NCI-H1436 (cell line): ENCODE results near the gene TSC22D3.
A peak's percentile ranks its signal among the peaks of the same experiment; 100 is the strongest.

Experiments used
- DNase-seq: peaks from one replicate; lab custom pipeline; 2025; lab: John Stamatoyannopoulos, UW

The TSC22D3 gene

GRCh38 chrX:107730991-107731766, 44.4 kb downstream of the TSC22D3 start:
- DNase-seq, result no peak

DNA sequence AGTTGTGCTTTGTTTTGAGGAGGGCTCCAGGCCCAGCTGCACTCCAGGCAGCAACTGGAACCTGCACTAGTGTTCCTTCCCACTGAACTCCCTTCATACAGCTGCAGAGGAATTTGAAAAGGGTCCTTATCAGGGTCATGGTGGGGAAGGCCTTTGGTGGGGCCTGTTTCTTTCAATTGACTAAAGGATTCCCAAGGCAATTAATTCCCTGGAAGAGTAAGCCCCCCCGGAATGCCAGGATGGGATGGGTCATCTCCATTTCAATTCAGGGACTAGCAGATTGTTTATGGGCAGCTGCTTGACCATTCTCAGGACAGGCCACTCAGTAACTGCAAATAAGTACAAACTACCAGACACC, 45.3 kb downstream of the TSC22D3 start:
- no peak for DNase-seq

GRCh38 chrX:107729558-107730297, 45.9 kb downstream of the TSC22D3 start:
- DNase-seq, result no peak

DNA sequence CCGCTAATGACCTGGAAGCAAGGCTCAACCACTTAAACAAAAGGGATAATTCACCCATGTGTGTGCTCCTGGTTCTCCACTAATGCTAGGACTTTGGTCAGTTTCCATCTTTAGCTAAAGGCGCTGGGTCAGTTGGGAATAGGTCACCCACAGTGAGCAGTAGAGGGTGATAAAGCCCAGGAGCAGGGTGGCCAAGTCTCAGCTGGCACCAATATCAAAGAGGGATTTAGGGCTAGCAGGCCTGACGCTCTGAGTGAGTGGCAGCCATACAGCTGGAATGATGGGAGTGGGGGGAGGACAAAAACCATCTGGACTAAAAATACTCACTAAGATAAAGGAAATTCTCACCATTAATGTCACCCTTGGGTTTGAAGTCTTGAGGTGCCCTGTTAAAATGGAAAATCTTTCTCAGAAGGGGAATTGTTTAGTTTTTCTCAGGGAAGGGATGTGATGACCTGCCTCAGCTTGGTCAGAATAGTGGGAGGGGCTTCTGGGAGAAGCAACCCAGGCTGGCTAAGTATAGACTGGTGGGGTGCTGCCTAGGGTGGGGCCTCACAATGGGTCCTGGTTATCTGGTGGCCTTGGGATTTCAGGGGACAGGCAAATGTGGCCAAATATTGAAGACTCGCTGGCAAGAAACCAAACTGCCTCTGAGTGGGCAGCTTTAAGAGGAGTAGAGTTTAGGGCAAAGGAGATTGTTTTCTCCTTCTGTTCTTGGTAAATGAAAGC, 47.1 kb downstream of the TSC22D3 start:
- DNase-seq, result no peak

DNA sequence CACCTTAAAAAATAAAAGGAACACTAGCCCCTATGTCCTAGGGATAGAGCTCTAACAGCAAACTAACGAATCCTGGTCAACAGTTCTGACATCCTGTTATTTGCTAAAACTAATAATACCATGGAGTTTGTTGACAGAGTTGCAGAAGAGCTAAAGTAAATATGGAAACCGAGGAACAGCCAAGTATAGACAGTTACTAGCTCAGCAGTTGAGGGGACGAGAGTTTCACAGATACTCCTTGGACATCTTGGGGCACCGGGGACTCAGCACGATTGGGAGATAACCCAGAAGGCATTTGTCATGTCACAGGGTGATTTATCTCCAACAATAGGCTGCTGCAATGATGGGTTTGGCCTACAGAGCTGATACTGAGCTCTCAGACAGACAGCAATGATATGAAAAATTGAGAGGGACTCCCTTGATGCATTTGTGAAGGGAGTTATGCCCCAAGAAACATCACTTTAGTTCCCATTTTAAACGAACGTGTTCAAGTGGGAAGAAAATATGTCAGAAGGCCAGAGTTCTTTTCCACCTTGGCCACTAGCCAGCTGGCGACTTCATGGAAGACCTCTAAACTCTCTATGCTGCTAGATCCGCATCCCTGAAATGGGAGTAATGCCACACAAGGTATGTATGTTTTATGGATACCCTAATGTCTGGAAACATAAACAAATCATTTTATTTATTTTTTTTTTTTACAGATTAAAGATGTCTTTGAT, 48.6 kb downstream of the TSC22D3 start:
- no peak for DNase-seq

DNA sequence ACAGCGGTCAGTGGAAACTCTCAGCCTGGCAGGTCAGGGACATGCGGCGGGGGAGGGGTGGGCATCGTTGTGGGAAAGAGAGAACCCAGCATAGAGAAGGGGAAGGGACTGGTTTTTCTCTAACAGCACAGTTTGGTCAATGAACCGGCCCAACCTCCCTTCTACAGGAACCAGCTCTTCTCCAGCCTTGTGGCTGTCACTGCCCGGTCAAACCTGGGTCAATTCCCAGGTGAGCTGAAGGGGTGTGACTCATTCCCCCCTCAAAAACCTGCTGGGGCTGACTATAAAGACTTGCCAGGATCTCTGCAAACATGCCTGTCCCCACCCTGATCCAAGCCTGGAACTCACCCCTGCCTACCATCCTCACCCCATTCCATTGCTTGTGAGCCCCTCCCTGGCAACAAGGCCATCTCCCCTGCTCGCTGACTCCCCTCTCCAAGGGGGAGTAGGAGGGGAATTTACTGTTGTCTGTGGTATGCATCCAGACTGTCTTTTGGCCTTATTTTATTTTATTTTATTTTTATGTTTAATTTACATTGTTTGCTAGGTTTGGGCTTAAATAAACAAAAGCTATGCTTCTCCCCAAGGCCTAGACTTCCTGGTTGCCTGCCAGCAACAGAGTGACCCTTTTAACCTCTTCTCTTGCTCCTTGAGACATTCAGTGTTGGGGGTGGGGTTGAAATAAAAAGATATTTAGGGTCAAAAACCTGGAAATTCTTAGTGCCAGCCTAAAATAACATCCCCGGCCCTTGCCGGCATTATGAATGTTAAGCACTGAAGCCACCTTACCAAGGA, 49.6 kb downstream of the TSC22D3 start:
- no peak for DNase-seq

- no peak for DNase-seq
Observed at GRCh38 chrX:107724653-107725052, 50.9 kb downstream of the TSC22D3 start.

DNA sequence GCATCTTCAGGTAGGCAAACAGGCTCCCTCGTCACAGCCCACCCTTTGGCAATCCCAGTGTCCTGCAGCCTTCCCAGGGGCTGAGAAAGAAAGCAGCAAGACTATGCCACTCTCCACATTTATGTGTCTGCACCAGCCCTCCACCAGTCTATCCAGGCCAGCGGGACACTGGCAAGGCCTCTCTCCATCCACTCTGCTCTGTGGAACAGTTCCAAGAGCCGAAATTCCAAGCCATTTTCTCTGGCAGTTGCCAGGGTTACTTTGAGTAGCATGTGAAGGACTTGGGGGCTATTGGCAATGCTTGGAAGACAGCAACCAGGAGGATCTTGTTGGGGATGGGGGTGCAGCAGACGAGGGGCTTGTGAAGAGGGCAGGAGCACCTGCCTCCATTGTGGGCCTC, 52.1 kb downstream of the TSC22D3 start:
- DNase-seq, result no peak

DNA sequence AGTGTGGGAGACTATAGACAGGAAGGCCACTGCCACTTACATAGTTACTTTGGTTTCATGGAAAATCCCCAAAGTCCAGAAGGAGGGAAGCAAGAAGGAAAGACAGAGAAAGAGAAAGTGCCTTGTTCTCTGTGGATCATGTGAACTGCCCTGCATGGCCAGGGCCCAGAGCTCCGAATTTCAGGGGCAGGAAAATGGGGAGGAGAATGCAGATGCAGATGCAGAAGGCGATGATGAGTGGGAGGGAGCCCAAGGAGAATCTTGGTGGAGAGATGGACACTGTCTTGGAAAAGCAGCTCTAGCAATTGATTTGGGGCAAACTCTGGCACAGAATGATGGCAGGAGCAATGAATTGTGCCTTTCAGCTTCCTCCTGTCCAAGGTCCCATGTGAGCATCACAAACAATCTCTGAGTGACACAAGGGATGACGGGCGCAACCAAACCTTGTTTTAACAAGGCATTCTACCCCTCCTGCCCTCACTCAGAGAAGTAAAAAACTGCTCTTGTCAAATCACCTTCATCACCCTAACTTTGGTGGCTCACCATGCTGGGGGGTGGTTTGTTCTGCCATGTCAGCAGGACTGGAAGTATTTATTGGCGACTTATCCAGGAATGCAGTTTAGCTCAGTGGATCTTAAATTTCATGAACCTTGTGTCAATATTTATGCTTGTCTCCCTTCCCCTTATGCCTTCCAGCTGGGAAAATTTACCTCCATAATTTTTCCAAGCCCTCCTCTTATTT, 53.5 kb downstream of the TSC22D3 start:
- DNase-seq, result no peak

GRCh38 chrX:107721318-107721717, 54.3 kb downstream of the TSC22D3 start:
- DNase-seq, result no peak

GRCh38 chrX:107718156-107718621, 57.4 kb downstream of the TSC22D3 start:
- peak; percentile 82 for DNase-seq

DNA sequence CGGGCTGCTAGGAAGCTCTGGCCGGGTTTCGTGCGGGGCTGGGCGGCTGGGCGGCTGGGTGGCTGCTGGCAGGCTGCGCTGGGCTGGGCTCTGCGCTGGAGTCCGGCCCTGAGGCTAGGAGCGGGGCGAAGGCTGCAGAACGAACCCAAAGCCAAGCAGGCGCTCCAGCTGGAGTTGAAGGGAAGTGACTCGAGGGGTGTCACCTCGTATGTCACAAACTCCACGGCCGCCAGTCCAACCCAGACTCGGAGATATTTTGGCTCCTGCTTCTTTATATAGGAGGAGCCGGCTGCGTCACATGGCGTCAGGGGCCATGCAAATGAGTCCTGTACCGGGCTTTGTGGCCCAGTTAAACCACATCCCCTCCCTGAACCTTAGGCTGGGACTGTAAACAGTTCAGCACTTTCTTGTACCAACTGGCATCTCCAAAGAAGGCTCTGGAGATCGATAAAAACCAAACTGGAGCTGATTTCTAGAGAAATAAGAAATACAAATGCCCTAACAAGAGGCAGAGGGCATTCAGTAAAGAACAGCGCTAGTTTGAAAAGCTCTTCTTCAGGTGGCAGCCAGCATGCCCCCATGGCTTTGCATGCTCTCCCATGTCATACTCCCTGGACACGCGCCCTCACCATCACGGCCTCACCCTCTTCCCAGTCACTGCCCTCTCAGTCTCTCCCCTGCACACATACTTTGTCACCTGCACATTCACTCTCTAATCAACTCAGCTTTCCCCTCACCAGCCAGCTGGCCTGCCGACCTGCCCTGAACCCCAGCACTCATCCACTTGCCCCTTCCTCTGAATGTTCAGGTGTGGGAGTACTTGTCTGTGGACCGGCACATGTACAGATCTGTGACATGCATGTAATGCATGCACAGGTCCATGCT, 58.5 kb downstream of the TSC22D3 start:
- DNase-seq, result peak; percentile 68

GRCh38 chrX:107716118-107716684, 59.4 kb downstream of the TSC22D3 start:
- no peak for DNase-seq

GRCh38 chrX:107715331-107716117, 60.1 kb downstream of the TSC22D3 start:
- DNase-seq, result no peak

GRCh38 chrX:107714206-107714891, 61.2 kb downstream of the TSC22D3 start:
- no peak for DNase-seq

DNA sequence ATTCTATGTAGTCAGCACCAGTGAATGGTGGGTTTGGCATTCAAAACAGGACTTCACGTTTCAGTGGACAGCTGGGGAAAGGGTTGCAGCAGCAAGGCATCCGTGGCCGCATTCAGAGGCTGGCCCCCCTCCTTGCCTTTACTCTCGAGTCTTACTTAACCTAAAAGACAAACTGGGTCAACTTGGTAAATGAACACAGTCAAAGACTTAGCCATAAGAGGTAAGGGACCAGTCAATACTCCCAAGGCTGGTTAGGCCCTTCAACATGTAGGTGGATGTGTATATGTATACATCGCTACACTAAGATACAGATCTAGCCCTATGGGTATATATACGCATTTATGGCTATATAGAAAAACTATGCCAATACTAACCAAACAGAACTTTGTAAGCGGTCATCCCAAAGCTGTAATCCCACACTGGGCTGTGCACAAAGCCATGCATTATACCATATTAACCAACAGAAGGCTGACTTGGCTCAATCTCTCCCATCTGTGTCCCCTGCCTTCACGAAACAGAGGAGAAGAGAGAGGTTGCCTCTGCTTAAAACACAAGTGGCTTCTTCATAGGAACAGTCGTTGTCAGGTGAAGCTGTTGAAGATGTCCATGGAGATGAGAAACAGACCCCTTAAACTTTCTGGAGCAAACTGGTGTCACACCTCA, 61.9 kb downstream of the TSC22D3 start:
- DNase-seq, result no peak

GRCh38 chrX:107713203-107713542, 62.4 kb downstream of the TSC22D3 start:
- DNase-seq, result no peak
